ENCODE measurements around the gene SREBF1. TPM values are rescaled to one million over a fixed set of nuclear protein-coding genes. Genes with fewer than 3 reads are reported as not detected.
A peak's percentile ranks its signal among the peaks of the same experiment; 100 is the strongest.

SREBF1 gene
- polyA plus RNA-seq, 1 donor, result 37.7 TPM

- no peak for DNase-seq
Observed at GRCh38 chr17:17841601-17842025, 4.8 kb upstream of the SREBF1 start.

- no peak for DNase-seq
Observed at GRCh38 chr17:17840751-17841591, 4.2 kb upstream of the SREBF1 start.

- DNase-seq, result peak; percentile 72
Observed at GRCh38 chr17:17839791-17840707, 3.3 kb upstream of the SREBF1 start.

GRCh38 chr17:17837966-17838962, 1.5 kb upstream of the SREBF1 start:
- no peak for DNase-seq

GRCh38 chr17:17837380-17837821, 615 bp upstream of the SREBF1 start:
- DNase-seq, result no peak

- DNase-seq, result peak; percentile 98
Observed at GRCh38 chr17:17836250-17836817, 452 bp downstream of the SREBF1 start.

GRCh38 chr17:17835415-17836249, 1.2 kb downstream of the SREBF1 start:
- DNase-seq, result no peak

GRCh38 chr17:17834974-17835373, 1.8 kb downstream of the SREBF1 start:
- DNase-seq, result no peak

- DNase-seq, result no peak
Observed at GRCh38 chr17:17833658-17834357, 3.0 kb downstream of the SREBF1 start.

GRCh38 chr17:17832032-17832363, 4.8 kb downstream of the SREBF1 start:
- no peak for DNase-seq

- no peak for DNase-seq
Observed at GRCh38 chr17:17831208-17832031, 5.4 kb downstream of the SREBF1 start.

- DNase-seq, result no peak
Observed at GRCh38 chr17:17830740-17831207, 6.0 kb downstream of the SREBF1 start.

- DNase-seq, result no peak
Observed at GRCh38 chr17:17830269-17830567, 6.6 kb downstream of the SREBF1 start.

- DNase-seq, result no peak
Observed at GRCh38 chr17:17827826-17828621, 8.8 kb downstream of the SREBF1 start.

GRCh38 chr17:17826942-17827785, 9.6 kb downstream of the SREBF1 start:
- no peak for DNase-seq

- DNase-seq, result no peak
Observed at GRCh38 chr17:17826342-17826713, 10.5 kb downstream of the SREBF1 start.

All from left kidney (tissue), 2 donors.